GM18861 (cell line): ENCODE data around the gene HAPLN2.

Source experiments
- ATAC-seq: cut with Tn5 transposase; IDR thresholded peaks from one replicate; pipeline ENCODE4 v1.9.1; 2021; ENCODE audit not compliant: unreplicated experiment

HAPLN2 gene

GRCh38 chr1:156643778-156644092, 24.5 kb downstream of the HAPLN2 start:
- no peak for ATAC-seq

- no peak for ATAC-seq
Observed at GRCh38 chr1:156644146-156644545, 24.9 kb downstream of the HAPLN2 start.

GRCh38 chr1:156644640-156645039, 25.4 kb downstream of the HAPLN2 start:
- no peak for ATAC-seq

- ATAC-seq, result no peak
Observed at GRCh38 chr1:156645056-156645455, 25.8 kb downstream of the HAPLN2 start.

- no peak for ATAC-seq
Observed at GRCh38 chr1:156645666-156646065, 26.5 kb downstream of the HAPLN2 start.

GRCh38 chr1:156646738-156647211, 27.6 kb downstream of the HAPLN2 start:
- ATAC-seq, result no peak

- ATAC-seq, result no peak
Observed at GRCh38 chr1:156647351-156647750, 28.1 kb downstream of the HAPLN2 start.

GRCh38 chr1:156648496-156648895, 29.3 kb downstream of the HAPLN2 start:
- no peak for ATAC-seq

- no peak for ATAC-seq
Observed at GRCh38 chr1:156648951-156649350, 29.7 kb downstream of the HAPLN2 start.

- no peak for ATAC-seq
Observed at GRCh38 chr1:156652131-156652991, 33.1 kb downstream of the HAPLN2 start.

GRCh38 chr1:156652992-156653355, 33.8 kb downstream of the HAPLN2 start:
- no peak for ATAC-seq

- ATAC-seq, result no peak
Observed at GRCh38 chr1:156654700-156655099, 35.5 kb downstream of the HAPLN2 start.

GRCh38 chr1:156655151-156655903, 36.1 kb downstream of the HAPLN2 start:
- no peak for ATAC-seq

GRCh38 chr1:156655904-156656516, 36.8 kb downstream of the HAPLN2 start:
- no peak for ATAC-seq

GRCh38 chr1:156656806-156657740, 37.9 kb downstream of the HAPLN2 start:
- ATAC-seq, result no peak

- no peak for ATAC-seq
Observed at GRCh38 chr1:156657741-156658319, 38.6 kb downstream of the HAPLN2 start.

- no peak for ATAC-seq
Observed at GRCh38 chr1:156658496-156658895, 39.3 kb downstream of the HAPLN2 start.

- no peak for ATAC-seq
Observed at GRCh38 chr1:156658945-156659574, 39.8 kb downstream of the HAPLN2 start.

- ATAC-seq, result no peak
Observed at GRCh38 chr1:156659661-156659987, 40.4 kb downstream of the HAPLN2 start.
